Measurements from ENCODE around the gene ANK2. TPM values are rescaled to one million over a fixed set of nuclear protein-coding genes. Genes with fewer than 3 reads are reported as not detected.
"Not testable (repeated sequence)": the region's sequence is repeated elsewhere in the genome, so short reads cannot be mapped to it uniquely, and the experiment has no call there.

Gene ANK2
- total RNA-seq, 1 donor from 2014 or later, result 77.8 TPM

- H3K4me2 ChIP-seq (ENCODE audit: low read length), result peak overlapping the region; percentile 5
- FAIRE-seq (peak; percentile 55), DNase-seq (ENCODE audit: low read depth) (peak; percentile 18)
- Mint-ChIP-seq H3K36me3 (ENCODE audit: low read depth, unreplicated experiment) (no peaks in the 10 kb centered on the region), H3K27me3 (ENCODE audit: low read depth, unreplicated experiment) (no peaks in the 10 kb centered on the region), H3K27ac (ENCODE audit: unreplicated experiment) (no peak overlapping the region), H3K4me3 (ENCODE audit: unreplicated experiment) (no peak overlapping the region), H3K9me3 (ENCODE audit: unreplicated experiment) (no peaks in the 10 kb centered on the region), H3K4me1 (ENCODE audit: low read depth, unreplicated experiment) (peaks cover 8% of the 10 kb centered on the region)
- peaks cover 3% of the 10 kb centered on the region for H3K27me3 ChIP-seq (ENCODE audit: insufficient read depth, low read length)
- H3K9ac ChIP-seq (ENCODE audit: low read length), result no peak overlapping the region
- no peak overlapping the region for H3K4me3 ChIP-seq (ENCODE audit: insufficient read depth, low read depth, low read length)
- H3K4me1 ChIP-seq (ENCODE audit: insufficient read depth, low read length), result peaks cover 2% of the 10 kb centered on the region
- no peaks in the 10 kb centered on the region for H3K79me2 ChIP-seq (ENCODE audit: insufficient read depth, low read length)
- no peaks in the 10 kb centered on the region for H3K9me3 ChIP-seq (ENCODE audit: insufficient read depth, low read depth, low read length)
- TF ChIP-seq EZH2 (IDR thresholded peaks at IDR 0.05; ENCODE audit: insufficient read depth, low read length), result no peak
- TF ChIP-seq, protein P1, sequence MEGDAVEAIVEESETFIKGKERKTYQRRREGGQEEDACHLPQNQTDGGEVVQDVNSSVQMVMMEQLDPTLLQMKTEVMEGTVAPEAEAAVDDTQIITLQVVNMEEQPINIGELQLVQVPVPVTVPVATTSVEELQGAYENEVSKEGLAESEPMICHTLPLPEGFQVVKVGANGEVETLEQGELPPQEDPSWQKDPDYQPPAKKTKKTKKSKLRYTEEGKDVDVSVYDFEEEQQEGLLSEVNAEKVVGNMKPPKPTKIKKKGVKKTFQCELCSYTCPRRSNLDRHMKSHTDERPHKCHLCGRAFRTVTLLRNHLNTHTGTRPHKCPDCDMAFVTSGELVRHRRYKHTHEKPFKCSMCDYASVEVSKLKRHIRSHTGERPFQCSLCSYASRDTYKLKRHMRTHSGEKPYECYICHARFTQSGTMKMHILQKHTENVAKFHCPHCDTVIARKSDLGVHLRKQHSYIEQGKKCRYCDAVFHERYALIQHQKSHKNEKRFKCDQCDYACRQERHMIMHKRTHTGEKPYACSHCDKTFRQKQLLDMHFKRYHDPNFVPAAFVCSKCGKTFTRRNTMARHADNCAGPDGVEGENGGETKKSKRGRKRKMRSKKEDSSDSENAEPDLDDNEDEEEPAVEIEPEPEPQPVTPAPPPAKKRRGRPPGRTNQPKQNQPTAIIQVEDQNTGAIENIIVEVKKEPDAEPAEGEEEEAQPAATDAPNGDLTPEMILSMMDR (IDR thresholded peaks at IDR 0.05; ENCODE audit: insufficient read depth, low read depth, low read length), result no peak
- H2AFZ ChIP-seq (ENCODE audit: low read depth, low read length), result no peak overlapping the region
- H4K20me1 ChIP-seq (ENCODE audit: insufficient read depth, low read length), result no peaks in the 10 kb centered on the region
- no peak overlapping the region for H3K27ac ChIP-seq (ENCODE audit: low read depth, low read length)
- no peaks in the 10 kb centered on the region for H3K36me3 ChIP-seq (ENCODE audit: insufficient read depth, low read length)
Observed at GRCh38 chr4:113232194-113232593, 182.7 kb downstream of the ANK2 start.

DNA sequence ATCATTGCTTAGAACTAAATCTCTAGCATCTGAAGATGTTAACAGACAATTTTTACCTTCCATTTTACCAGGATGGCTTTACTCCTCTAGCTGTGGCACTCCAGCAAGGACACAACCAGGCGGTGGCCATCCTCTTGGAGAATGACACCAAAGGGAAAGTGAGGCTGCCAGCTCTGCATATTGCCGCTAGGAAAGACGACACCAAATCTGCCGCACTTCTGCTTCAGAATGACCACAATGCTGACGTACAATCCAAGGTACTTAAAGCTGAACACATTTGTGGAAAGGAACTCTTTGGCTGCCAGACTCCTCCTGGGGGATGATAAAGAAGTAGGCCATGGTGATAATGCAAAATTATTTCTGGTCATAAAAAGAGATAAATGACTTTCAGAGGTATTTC lies 187.5 kb downstream of the ANK2 start:
- no peaks in the 10 kb centered on the region for H3K27me3 Mint-ChIP-seq (ENCODE audit: low read depth, unreplicated experiment)
- DNase-seq (ENCODE audit: low read depth), result no peak
- TF ChIP-seq, protein P1 (IDR thresholded peaks at IDR 0.05; ENCODE audit: insufficient read depth, low read depth, low read length), result no peak
- no peak for TF ChIP-seq EZH2 (IDR thresholded peaks at IDR 0.05; ENCODE audit: insufficient read depth, low read length)
- no peak overlapping the region for H3K4me3 ChIP-seq (ENCODE audit: insufficient read depth, low read depth, low read length)
- no peak overlapping the region for H3K27ac Mint-ChIP-seq (ENCODE audit: unreplicated experiment)
- H3K4me1 ChIP-seq (ENCODE audit: insufficient read depth, low read length), result peaks cover 2% of the 10 kb centered on the region
- H3K27me3 ChIP-seq (ENCODE audit: insufficient read depth, low read length), result no peaks in the 10 kb centered on the region
- no peaks in the 10 kb centered on the region for H3K9me3 ChIP-seq (ENCODE audit: insufficient read depth, low read depth, low read length)
- H3K36me3 ChIP-seq (ENCODE audit: insufficient read depth, low read length), result no peaks in the 10 kb centered on the region
- H3K4me2 ChIP-seq (ENCODE audit: low read length), result no peak overlapping the region
- H3K9ac ChIP-seq (ENCODE audit: low read length), result no peak overlapping the region
- no peaks in the 10 kb centered on the region for H3K9me3 Mint-ChIP-seq (ENCODE audit: unreplicated experiment)
- no peak for FAIRE-seq
- H3K4me1 Mint-ChIP-seq (ENCODE audit: low read depth, unreplicated experiment), result peaks cover 7% of the 10 kb centered on the region
- no peak overlapping the region for H3K4me3 Mint-ChIP-seq (ENCODE audit: unreplicated experiment)
- no peaks in the 10 kb centered on the region for H4K20me1 ChIP-seq (ENCODE audit: insufficient read depth, low read length)
- H3K79me2 ChIP-seq (ENCODE audit: insufficient read depth, low read length), result no peaks in the 10 kb centered on the region
- H3K27ac ChIP-seq (ENCODE audit: low read depth, low read length), result no peak overlapping the region
- peaks cover under 1% of the 10 kb centered on the region for H3K36me3 Mint-ChIP-seq (ENCODE audit: low read depth, unreplicated experiment)
- H2AFZ ChIP-seq (ENCODE audit: low read depth, low read length), result no peak overlapping the region

DNA sequence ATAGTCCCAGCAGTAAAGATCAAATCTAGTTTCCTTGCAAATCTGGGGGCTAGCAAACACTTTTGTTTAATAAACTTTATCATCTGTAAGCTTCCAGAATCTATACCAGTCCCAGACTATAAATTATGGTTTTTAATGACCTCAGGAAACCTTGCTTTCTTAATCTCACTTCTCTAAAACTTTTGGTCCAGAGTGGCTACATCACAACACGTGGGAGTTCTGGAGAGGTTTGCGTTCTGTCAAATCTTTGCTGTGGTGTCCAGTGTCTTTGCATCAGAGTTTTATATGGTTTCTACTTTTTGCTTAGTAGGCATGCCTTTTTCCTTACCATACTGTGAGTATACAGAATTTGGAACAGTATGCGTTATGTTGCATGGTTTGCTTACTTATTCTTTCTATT lies 193.9 kb downstream of the ANK2 start:
- no peaks in the 10 kb centered on the region for H3K4me1 Mint-ChIP-seq (ENCODE audit: low read depth, unreplicated experiment)
- TF ChIP-seq, protein P1 (IDR thresholded peaks at IDR 0.05; ENCODE audit: insufficient read depth, low read depth, low read length), result no peak
- TF ChIP-seq EZH2 (IDR thresholded peaks at IDR 0.05; ENCODE audit: insufficient read depth, low read length), result no peak
- no peak for DNase-seq (ENCODE audit: low read depth)
- peaks cover 9% of the 10 kb centered on the region for H3K36me3 Mint-ChIP-seq (ENCODE audit: low read depth, unreplicated experiment)
- Histone ChIP-seq H3K4me3 (ENCODE audit: insufficient read depth, low read depth, low read length) (no peak overlapping the region), H3K27ac (ENCODE audit: low read depth, low read length) (no peak overlapping the region), H3K9me3 (ENCODE audit: insufficient read depth, low read depth, low read length) (no peaks in the 10 kb centered on the region), H3K9ac (ENCODE audit: low read length) (no peak overlapping the region), H3K4me1 (ENCODE audit: insufficient read depth, low read length) (no peaks in the 10 kb centered on the region), H3K27me3 (ENCODE audit: insufficient read depth, low read length) (no peaks in the 10 kb centered on the region), H4K20me1 (ENCODE audit: insufficient read depth, low read length) (no peaks in the 10 kb centered on the region), H3K79me2 (ENCODE audit: insufficient read depth, low read length) (no peaks in the 10 kb centered on the region), H3K4me2 (ENCODE audit: low read length) (no peak overlapping the region), H3K36me3 (ENCODE audit: insufficient read depth, low read length) (no peaks in the 10 kb centered on the region), H2AFZ (ENCODE audit: low read depth, low read length) (no peak overlapping the region)
- FAIRE-seq, result no peak
- no peaks in the 10 kb centered on the region for H3K9me3 Mint-ChIP-seq (ENCODE audit: unreplicated experiment)
- H3K27me3 Mint-ChIP-seq (ENCODE audit: low read depth, unreplicated experiment), result no peaks in the 10 kb centered on the region
- H3K27ac Mint-ChIP-seq (ENCODE audit: unreplicated experiment), result no peak overlapping the region
- no peak overlapping the region for H3K4me3 Mint-ChIP-seq (ENCODE audit: unreplicated experiment)

GRCh38 chr4:113244747-113245146 lies 195.3 kb downstream of the ANK2 start:
- not testable (repeated sequence) for H3K4me3 Mint-ChIP-seq (ENCODE audit: unreplicated experiment); H3K36me3 ChIP-seq (ENCODE audit: insufficient read depth, low read length); DNase-seq (ENCODE audit: low read depth); H4K20me1 ChIP-seq (ENCODE audit: insufficient read depth, low read length); H3K27me3 Mint-ChIP-seq (ENCODE audit: low read depth, unreplicated experiment); H3K27me3 ChIP-seq (ENCODE audit: insufficient read depth, low read length); H3K9me3 ChIP-seq (ENCODE audit: insufficient read depth, low read depth, low read length); H2AFZ ChIP-seq (ENCODE audit: low read depth, low read length); H3K27ac ChIP-seq (ENCODE audit: low read depth, low read length); H3K27ac Mint-ChIP-seq (ENCODE audit: unreplicated experiment); H3K9me3 Mint-ChIP-seq (ENCODE audit: unreplicated experiment); H3K4me1 ChIP-seq (ENCODE audit: insufficient read depth, low read length); H3K4me2 ChIP-seq (ENCODE audit: low read length); H3K9ac ChIP-seq (ENCODE audit: low read length); H3K4me1 Mint-ChIP-seq (ENCODE audit: low read depth, unreplicated experiment); FAIRE-seq; H3K4me3 ChIP-seq (ENCODE audit: insufficient read depth, low read depth, low read length); H3K36me3 Mint-ChIP-seq (ENCODE audit: low read depth, unreplicated experiment); H3K79me2 ChIP-seq (ENCODE audit: insufficient read depth, low read length)

Data from astrocyte (in vitro differentiated cells and primary cell).